ENCODE measurements around the gene RIPK4. TPM values are rescaled to one million over a fixed set of nuclear protein-coding genes. Genes with fewer than 3 reads are reported as not detected.

RIPK4 gene
- total and polyA plus RNA-seq, 2 donors from 2014 or later = 11.6 to 32.6 TPM

DNA sequence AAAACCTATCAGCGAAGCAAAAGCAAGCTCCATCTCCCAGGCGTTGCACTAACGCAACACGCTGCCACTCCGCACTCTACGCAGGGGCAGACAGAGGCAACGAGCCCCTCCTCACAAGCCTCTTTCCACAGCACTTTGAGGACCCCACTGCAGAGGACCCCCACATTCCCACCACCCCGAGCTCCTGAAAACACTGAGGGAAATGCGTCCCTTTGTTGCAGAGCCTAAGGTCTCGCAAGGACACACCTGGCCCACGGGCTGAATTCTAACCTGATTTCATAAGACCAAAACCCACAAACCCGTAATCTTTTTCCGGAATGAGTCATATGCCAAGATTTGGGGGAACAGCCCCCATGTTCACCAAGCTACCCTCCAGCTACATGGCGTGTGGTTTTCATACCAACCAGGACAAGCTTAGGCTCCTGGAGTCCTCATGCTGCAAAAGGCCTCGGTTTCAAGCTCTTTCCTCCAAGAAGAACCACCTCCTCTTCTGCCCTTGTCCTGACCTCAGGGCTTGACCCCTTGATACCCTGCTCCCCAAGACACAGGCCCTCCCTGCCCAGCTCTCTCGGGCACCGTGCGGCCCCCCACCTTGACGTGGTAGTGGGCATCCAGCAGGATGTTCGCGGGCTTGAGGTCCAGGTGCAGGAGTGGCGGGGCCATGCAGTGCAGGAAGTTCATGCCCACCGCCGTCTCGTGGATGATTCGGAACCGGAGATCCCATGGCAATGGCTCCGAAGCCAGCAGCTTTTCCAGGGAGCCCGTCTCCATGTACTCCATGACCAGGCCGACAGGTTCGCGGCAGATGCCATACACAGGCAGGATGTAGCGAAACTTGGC, 10.7 kb downstream of the RIPK4 start:
- DNase-seq = peak in 1 of 5 donors; percentile 41
- intact Hi-C loops (cut with DNase I) = no loop called here
- H3K4me1 ChIP-seq (ENCODE audit: control insufficient read depth in 2 of 3, insufficient read depth in 2 of 3, low read depth in 1 of 3, low read length in 3 of 3) = peaks cover 5 to 42% (median 24%) of the 10 kb centered on the region in 3 donors

DNA sequence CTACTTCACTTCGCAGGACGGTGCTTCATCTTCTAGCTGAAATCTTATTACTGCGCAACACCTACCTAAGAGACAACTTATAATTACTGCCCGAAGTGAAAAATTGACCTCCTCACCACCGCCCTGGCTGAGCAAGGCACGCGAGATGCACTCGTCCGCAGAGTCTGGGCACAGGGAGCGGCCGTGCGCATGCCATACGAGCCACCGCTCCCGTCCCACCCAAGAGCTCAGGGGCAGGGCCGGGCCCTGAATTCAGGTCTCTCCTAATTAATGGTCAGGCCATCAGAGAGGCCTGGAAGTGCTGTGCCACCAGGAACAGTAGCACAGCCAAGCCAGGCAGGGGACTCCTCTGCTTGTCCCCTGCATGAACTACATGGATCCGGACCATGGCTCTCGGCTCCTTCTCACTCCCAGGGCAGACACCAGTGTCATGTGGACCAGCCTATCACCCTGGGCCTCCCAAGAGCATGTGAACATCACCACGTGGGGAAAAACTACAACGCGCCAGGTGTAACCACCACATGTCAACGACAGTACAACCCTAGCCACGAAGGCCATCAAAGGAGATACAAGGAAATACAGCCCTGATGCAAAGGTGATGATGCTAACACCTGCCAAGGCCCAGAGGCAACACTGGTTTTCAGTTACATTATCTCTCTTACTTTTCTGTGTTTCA, 11.5 kb downstream of the RIPK4 start:
- TF ChIP-seq, protein P1, sequence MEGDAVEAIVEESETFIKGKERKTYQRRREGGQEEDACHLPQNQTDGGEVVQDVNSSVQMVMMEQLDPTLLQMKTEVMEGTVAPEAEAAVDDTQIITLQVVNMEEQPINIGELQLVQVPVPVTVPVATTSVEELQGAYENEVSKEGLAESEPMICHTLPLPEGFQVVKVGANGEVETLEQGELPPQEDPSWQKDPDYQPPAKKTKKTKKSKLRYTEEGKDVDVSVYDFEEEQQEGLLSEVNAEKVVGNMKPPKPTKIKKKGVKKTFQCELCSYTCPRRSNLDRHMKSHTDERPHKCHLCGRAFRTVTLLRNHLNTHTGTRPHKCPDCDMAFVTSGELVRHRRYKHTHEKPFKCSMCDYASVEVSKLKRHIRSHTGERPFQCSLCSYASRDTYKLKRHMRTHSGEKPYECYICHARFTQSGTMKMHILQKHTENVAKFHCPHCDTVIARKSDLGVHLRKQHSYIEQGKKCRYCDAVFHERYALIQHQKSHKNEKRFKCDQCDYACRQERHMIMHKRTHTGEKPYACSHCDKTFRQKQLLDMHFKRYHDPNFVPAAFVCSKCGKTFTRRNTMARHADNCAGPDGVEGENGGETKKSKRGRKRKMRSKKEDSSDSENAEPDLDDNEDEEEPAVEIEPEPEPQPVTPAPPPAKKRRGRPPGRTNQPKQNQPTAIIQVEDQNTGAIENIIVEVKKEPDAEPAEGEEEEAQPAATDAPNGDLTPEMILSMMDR (IDR thresholded peaks at IDR 0.05; ENCODE audit: borderline replicate concordance, extremely low read depth, insufficient read depth) = no peak
- H3K9me3 ChIP-seq (ENCODE audit: control insufficient read depth in 2 of 3, insufficient read depth in 1 of 3, low read length in 3 of 3) = no peaks in the 10 kb centered on the region
- no peak overlapping the region for H3K4me3 ChIP-seq (ENCODE audit: low read length in 3 of 3)
- DNase-seq (peak in 1 of 5 donors; percentile 41), FAIRE-seq (no peak)
- intact Hi-C loops (cut with DNase I) = no loop called here
- peaks cover 0 to 26% (median 9%) of the 10 kb centered on the region in 3 donors for H3K36me3 ChIP-seq (ENCODE audit: control insufficient read depth in 2 of 3, insufficient read depth in 3 of 3, low read length in 3 of 3)
- H3K9ac ChIP-seq (ENCODE audit: low read length in 3 of 3) = no peak overlapping the region
- H3K27me3 ChIP-seq (ENCODE audit: control insufficient read depth, insufficient read depth, low read length) = no peaks in the 10 kb centered on the region
- no peak overlapping the region for H3K27ac ChIP-seq (ENCODE audit: low read depth in 2 of 2, low read length in 2 of 2)
- H3K4me1 ChIP-seq (ENCODE audit: control insufficient read depth in 2 of 3, insufficient read depth in 2 of 3, low read depth in 1 of 3, low read length in 3 of 3) = peaks cover 3 to 41% (median 30%) of the 10 kb centered on the region in 3 donors

More for the DNA sequence above, 10.7 kb downstream of the RIPK4 start:
- Histone ChIP-seq H3K9me3 (ENCODE audit: control insufficient read depth in 2 of 3, insufficient read depth in 1 of 3, low read length in 3 of 3) (no peaks in the 10 kb centered on the region), H3K27me3 (ENCODE audit: control insufficient read depth, insufficient read depth, low read length) (no peaks in the 10 kb centered on the region), H3K27ac (ENCODE audit: low read depth in 2 of 2, low read length in 2 of 2) (no peak overlapping the region), H3K9ac (ENCODE audit: low read length in 3 of 3) (no peak overlapping the region), H3K4me3 (ENCODE audit: low read length in 3 of 3) (no peak overlapping the region), H3K36me3 (ENCODE audit: control insufficient read depth in 2 of 3, insufficient read depth in 3 of 3, low read length in 3 of 3) (peaks cover 0 to 26% (median 9%) of the 10 kb centered on the region in 3 donors)
- FAIRE-seq = no peak
- TF ChIP-seq, protein P1 (IDR thresholded peaks at IDR 0.05; ENCODE audit: borderline replicate concordance, extremely low read depth, insufficient read depth) = no peak

DNA sequence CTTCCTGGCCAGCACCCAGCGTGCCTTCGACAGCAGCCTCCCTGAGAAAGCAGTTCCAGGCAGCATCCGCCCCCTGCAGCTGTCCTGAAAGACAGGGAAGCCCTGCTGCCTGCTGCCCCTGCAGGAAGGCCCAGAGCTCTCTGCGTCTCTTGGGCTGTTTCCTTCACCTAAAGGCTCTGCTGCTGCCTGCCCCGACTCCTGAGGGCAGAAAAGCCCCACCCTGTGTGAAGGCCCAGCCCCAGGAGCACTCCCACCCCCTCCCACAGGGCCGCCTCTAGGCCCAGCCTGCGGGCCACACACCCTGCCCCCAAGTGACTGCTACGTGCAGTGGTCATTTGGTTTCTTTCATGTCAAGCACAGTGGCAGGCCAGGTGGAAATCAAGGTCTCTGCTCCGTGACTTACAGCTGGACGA, 12.4 kb downstream of the RIPK4 start:
- H3K36me3 ChIP-seq (ENCODE audit: control insufficient read depth in 2 of 3, insufficient read depth in 3 of 3, low read length in 3 of 3) = peaks cover 0 to 28% (median 9%) of the 10 kb centered on the region in 3 donors
- H3K4me3 ChIP-seq (ENCODE audit: low read length in 3 of 3) = no peak overlapping the region
- no peak overlapping the region for H3K27ac ChIP-seq (ENCODE audit: low read depth in 2 of 2, low read length in 2 of 2)
- DNase-seq (peak in 1 of 5 donors; percentile 48), FAIRE-seq (no peak)
- H3K9me3 ChIP-seq (ENCODE audit: control insufficient read depth in 2 of 3, insufficient read depth in 1 of 3, low read length in 3 of 3) = no peaks in the 10 kb centered on the region
- TF ChIP-seq, protein P1 (IDR thresholded peaks at IDR 0.05; ENCODE audit: borderline replicate concordance, extremely low read depth, insufficient read depth) = no peak
- H3K4me1 ChIP-seq (ENCODE audit: control insufficient read depth in 2 of 3, insufficient read depth in 2 of 3, low read depth in 1 of 3, low read length in 3 of 3) = peaks cover 3 to 39% (median 38%) of the 10 kb centered on the region in 3 donors
- H3K9ac ChIP-seq (ENCODE audit: low read length in 3 of 3) = no peak overlapping the region
- no peaks in the 10 kb centered on the region for H3K27me3 ChIP-seq (ENCODE audit: control insufficient read depth, insufficient read depth, low read length)
- intact Hi-C loops (cut with DNase I) = no loop called here
